ENCODE results near the gene CCDC187.

The CCDC187 gene

DNA sequence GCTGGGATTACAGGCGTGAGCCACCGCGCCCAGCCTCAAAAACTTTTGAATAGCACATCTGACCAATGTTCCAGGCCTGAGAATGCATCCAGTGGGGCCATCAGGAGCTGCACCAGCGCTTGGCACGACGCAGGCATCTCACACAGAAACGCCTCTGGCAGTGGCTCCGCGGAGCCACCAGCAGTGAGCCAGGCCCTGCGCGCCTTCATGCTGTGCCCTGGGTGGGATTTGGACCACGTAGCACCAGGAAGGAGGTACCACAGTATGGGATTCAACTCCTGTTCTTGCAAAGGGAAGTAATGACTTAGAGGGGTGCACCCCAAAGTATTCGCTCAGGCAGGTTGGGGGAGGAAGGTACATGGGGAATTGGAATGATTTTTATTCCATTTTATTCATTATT is 3.0 kb downstream of the CCDC187 start:
- H3K4me1 ChIP-seq (ENCODE audit: control insufficient read depth, low read length), result no peaks in the 10 kb centered on the region
- TF ChIP-seq EZH2phosphoT487 (IDR thresholded peaks at IDR 0.05; ENCODE audit: borderline replicate concordance, low read length) (no peak), CTCF (IDR thresholded peaks at IDR 0.05; ENCODE audit: low read depth, low read length, poor library complexity, severe bottlenecking) (no peak)
- H3K36me3 ChIP-seq (ENCODE audit: control insufficient read depth, low read length), result no peaks in the 10 kb centered on the region
- H3K4me3 ChIP-seq (ENCODE audit: low read length), result no peak overlapping the region
- no peak overlapping the region for H3K4me2 ChIP-seq (ENCODE audit: low read length)
- H3K79me2 ChIP-seq (ENCODE audit: control insufficient read depth, low read length), result no peaks in the 10 kb centered on the region
- H3K27me3 ChIP-seq (ENCODE audit: control insufficient read depth, low read length), result no peaks in the 10 kb centered on the region
- H3K9me2 ChIP-seq (replicated peaks; ENCODE audit: control insufficient read depth, low read length), result no peaks in the 10 kb centered on the region
- H3K9me3 ChIP-seq (ENCODE audit: control insufficient read depth, insufficient read depth, low read length), result no peaks in the 10 kb centered on the region
- no peaks in the 10 kb centered on the region for H3F3A ChIP-seq (ENCODE audit: control insufficient read depth, insufficient read depth)
- no peaks in the 10 kb centered on the region for H4K20me1 ChIP-seq (ENCODE audit: control insufficient read depth, insufficient read depth, low read depth, low read length)
- no peak overlapping the region for H3K27ac ChIP-seq (ENCODE audit: low read depth, low read length)

- Histone ChIP-seq H3K9me3 (ENCODE audit: control insufficient read depth, insufficient read depth, low read length) (no peaks in the 10 kb centered on the region), H3K4me3 (ENCODE audit: low read length) (no peak overlapping the region), H3K9me2 (replicated peaks; ENCODE audit: control insufficient read depth, low read length) (no peaks in the 10 kb centered on the region), H3K4me1 (ENCODE audit: control insufficient read depth, low read length) (no peaks in the 10 kb centered on the region), H3K4me2 (ENCODE audit: low read length) (no peak overlapping the region), H4K20me1 (ENCODE audit: control insufficient read depth, insufficient read depth, low read depth, low read length) (no peaks in the 10 kb centered on the region), H3K36me3 (ENCODE audit: control insufficient read depth, low read length) (no peaks in the 10 kb centered on the region), H3K79me2 (ENCODE audit: control insufficient read depth, low read length) (no peaks in the 10 kb centered on the region), H3K27me3 (ENCODE audit: control insufficient read depth, low read length) (no peaks in the 10 kb centered on the region), H3K27ac (ENCODE audit: low read depth, low read length) (no peak overlapping the region), H3F3A (ENCODE audit: control insufficient read depth, insufficient read depth) (no peaks in the 10 kb centered on the region)
- TF ChIP-seq CTCF (IDR thresholded peaks at IDR 0.05; ENCODE audit: low read depth, low read length, poor library complexity, severe bottlenecking) (no peak), EZH2phosphoT487 (IDR thresholded peaks at IDR 0.05; ENCODE audit: borderline replicate concordance, low read length) (no peak)
These were observed 3.8 kb downstream of the CCDC187 start for GRCh38 chr9:136300016-136300545.

GRCh38 chr9:136299541-136299940 is 4.4 kb downstream of the CCDC187 start:
- Histone ChIP-seq H3K79me2 (ENCODE audit: control insufficient read depth, low read length) (no peaks in the 10 kb centered on the region), H3K36me3 (ENCODE audit: control insufficient read depth, low read length) (no peaks in the 10 kb centered on the region), H3K27me3 (ENCODE audit: control insufficient read depth, low read length) (no peaks in the 10 kb centered on the region), H3F3A (ENCODE audit: control insufficient read depth, insufficient read depth) (no peaks in the 10 kb centered on the region), H3K27ac (ENCODE audit: low read depth, low read length) (no peak overlapping the region), H3K4me3 (ENCODE audit: low read length) (no peak overlapping the region), H3K9me3 (ENCODE audit: control insufficient read depth, insufficient read depth, low read length) (no peaks in the 10 kb centered on the region; the same call in 1 of the 2 replicates), H3K4me2 (ENCODE audit: low read length) (no peak overlapping the region), H3K9me2 (replicated peaks; ENCODE audit: control insufficient read depth, low read length) (no peaks in the 10 kb centered on the region), H4K20me1 (ENCODE audit: control insufficient read depth, insufficient read depth, low read depth, low read length) (no peaks in the 10 kb centered on the region), H3K4me1 (ENCODE audit: control insufficient read depth, low read length) (no peaks in the 10 kb centered on the region)
- no peak for TF ChIP-seq CTCF (IDR thresholded peaks at IDR 0.05; ENCODE audit: low read depth, low read length, poor library complexity, severe bottlenecking)
- TF ChIP-seq EZH2phosphoT487 (IDR thresholded peaks at IDR 0.05; ENCODE audit: borderline replicate concordance, low read length), result no peak
